ENCODE results near the gene PAF1. TPM values are rescaled to one million over a fixed set of nuclear protein-coding genes. Genes with fewer than 3 reads are reported as not detected.

The PAF1 gene
- total and polyA plus RNA-seq, 2 of the 13 experiments (the other 11 are each of a cell fraction or from before 2014, with no cell fraction given) = 30.2 to 31.1 TPM

DNA sequence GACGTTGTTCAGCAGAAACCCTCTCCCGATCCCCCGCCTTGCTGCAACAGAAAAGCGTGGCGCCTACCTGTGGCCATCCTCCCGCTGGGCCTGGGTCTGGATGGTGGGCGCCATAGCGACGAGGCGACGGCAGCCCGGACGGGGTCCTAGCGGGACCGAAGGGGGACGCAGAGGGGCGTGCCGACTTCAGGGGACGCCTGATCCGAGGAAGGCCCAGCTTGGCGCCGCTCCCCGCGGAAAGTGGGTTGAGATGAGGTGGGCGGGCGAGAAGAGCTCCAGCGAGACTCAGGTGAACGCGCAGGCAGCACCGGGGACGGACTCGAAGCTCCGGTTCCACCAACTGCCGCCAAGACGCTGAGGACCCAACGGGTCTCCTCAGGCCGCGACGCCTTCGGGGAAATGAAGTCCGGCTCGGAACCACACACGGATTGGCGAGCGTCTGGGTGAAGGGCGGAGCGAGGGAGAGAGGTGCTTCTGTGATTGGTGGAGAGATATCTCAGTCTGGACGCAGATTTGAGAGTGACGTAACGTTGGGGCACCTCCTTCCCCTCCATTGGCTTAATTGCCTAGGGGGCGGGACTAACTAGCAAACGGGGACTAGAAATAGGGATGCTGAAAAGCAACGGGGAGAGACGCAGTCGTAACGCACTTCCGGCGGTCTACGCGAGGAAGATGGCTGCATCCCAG lies at the start of gene PAF1, which contains the start of gene MED29 (continued):
- 0 out of 2 replicates have a peak, but pooled peaks have one; percentile 50 for TF ChIP-seq ZNF576 (CRISPR knock-in tag; IDR thresholded peaks at IDR 0.05)
- TF ChIP-seq ZNF883 (CRISPR knock-in tag; IDR thresholded peaks at IDR 0.05; ENCODE audit: not compliant biosample characterization) = peak; percentile 61
- peak; percentile 98 for TF ChIP-seq THAP11 (CRISPR knock-in tag; IDR thresholded peaks at IDR 0.05)
- TF ChIP-seq SALL2 (CRISPR knock-in tag; IDR thresholded peaks at IDR 0.05) = peak; percentile 36
- peak; percentile 66 for TF ChIP-seq REL (CRISPR knock-in tag; conservative IDR thresholded peaks at IDR 0.05)
- no peak for TF ChIP-seq ZBTB8A (CRISPR knock-in tag; IDR thresholded peaks at IDR 0.05; ENCODE audit: borderline replicate concordance, low read depth)
- peak; percentile 84 for TF ChIP-seq ZNF687 (CRISPR knock-in tag; IDR thresholded peaks at IDR 0.05)
- TF ChIP-seq ZNF788 (CRISPR knock-in tag; IDR thresholded peaks at IDR 0.05; ENCODE audit: borderline replicate concordance) = peak; percentile 93
- TF ChIP-seq ZSCAN22 (CRISPR knock-in tag; IDR thresholded peaks at IDR 0.05) = no peak; the same call in 1 of the 2 replicates
- no peak for TF ChIP-seq ZBTB46 (CRISPR knock-in tag; IDR thresholded peaks at IDR 0.05; ENCODE audit: borderline replicate concordance)
- TF ChIP-seq, protein P1, sequence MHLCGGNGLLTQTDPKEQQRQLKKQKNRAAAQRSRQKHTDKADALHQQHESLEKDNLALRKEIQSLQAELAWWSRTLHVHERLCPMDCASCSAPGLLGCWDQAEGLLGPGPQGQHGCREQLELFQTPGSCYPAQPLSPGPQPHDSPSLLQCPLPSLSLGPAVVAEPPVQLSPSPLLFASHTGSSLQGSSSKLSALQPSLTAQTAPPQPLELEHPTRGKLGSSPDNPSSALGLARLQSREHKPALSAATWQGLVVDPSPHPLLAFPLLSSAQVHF (CRISPR knock-in tag; IDR thresholded peaks at IDR 0.05) = no peak
- TF ChIP-seq RFX1 (IDR thresholded peaks at IDR 0.05) = peak; percentile 20; the same call in 1 of the 2 replicates
- TF ChIP-seq, protein P2, sequence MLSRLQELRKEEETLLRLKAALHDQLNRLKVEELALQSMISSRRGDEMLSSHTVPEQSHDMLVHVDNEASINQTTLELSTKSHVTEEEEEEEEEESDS (CRISPR knock-in tag; IDR thresholded peaks at IDR 0.05; ENCODE audit: borderline replicate concordance) = no peak; the same call in 1 of the 2 replicates
- TF ChIP-seq DNMT1 (CRISPR knock-in tag; IDR thresholded peaks at IDR 0.05) = peak; percentile 93; the same call in 1 of the 2 replicates
- peak; percentile 59 for TF ChIP-seq SALL1 (CRISPR knock-in tag; IDR thresholded peaks at IDR 0.05)
- peak; percentile 44; the same call in 1 of the 2 replicates for TF ChIP-seq GATAD2A (CRISPR knock-in tag; IDR thresholded peaks at IDR 0.05)
- TF ChIP-seq ATF7 (IDR thresholded peaks at IDR 0.05) = peak; percentile 93
- peak; percentile 76 for TF ChIP-seq ATF7 (CRISPR knock-in tag; IDR thresholded peaks at IDR 0.05)
- TF ChIP-seq, protein P3, sequence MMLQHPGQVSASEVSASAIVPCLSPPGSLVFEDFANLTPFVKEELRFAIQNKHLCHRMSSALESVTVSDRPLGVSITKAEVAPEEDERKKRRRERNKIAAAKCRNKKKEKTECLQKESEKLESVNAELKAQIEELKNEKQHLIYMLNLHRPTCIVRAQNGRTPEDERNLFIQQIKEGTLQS (CRISPR knock-in tag; IDR thresholded peaks at IDR 0.05) = no peak
- peak; percentile 76 for TF ChIP-seq FOXK1 (CRISPR knock-in tag; IDR thresholded peaks at IDR 0.05; ENCODE audit: borderline replicate concordance, low read depth)
- TF ChIP-seq ZC3H4 (CRISPR knock-in tag; IDR thresholded peaks at IDR 0.05; ENCODE audit: borderline replicate concordance) = no peak

All from HepG2 (cell line).